HG03135 (cell line): ENCODE results near the gene SLC2A5.

Source experiments
- ATAC-seq: cut with Tn5 transposase; IDR thresholded peaks from one replicate; pipeline ENCODE4 v1.9.1; 2021; ENCODE audit warnings: mild to moderate bottlenecking, moderate library complexity; ENCODE audit not compliant: unreplicated experiment

Gene SLC2A5

DNA sequence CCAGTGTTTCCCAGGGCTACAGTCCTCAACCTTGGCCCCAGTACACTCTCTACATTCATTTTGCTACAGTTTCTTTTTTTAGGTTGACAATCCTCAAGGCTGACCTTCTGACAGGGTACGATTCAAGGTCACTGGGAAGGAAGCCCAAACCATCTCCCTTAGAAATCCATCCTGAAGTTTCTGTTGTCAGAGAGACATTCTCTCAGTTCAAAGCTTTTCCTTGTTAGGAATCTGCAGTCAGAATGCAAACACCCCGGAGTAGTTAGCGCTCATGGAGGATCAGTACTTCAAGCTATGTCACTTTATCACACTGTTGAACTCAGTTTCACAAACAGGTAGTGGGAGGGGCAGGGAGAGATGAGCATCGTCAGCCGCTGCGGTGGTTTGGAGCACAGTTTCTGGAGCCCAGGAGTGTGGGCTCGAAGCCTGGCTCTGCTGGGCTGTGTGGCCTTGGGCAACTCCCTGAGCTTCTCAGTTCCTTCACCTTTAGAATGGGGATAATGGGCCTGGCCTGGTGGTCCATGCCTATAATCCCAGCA is 4.2 kb downstream of the SLC2A5 start:
- no peak for ATAC-seq

- no peak for ATAC-seq
Measured at GRCh38 chr1:9062846-9063245, 6.6 kb downstream of the SLC2A5 start.

GRCh38 chr1:9062021-9062471 is 7.4 kb downstream of the SLC2A5 start:
- no peak for ATAC-seq

GRCh38 chr1:9061252-9061960 is 8.0 kb downstream of the SLC2A5 start:
- no peak for ATAC-seq

DNA sequence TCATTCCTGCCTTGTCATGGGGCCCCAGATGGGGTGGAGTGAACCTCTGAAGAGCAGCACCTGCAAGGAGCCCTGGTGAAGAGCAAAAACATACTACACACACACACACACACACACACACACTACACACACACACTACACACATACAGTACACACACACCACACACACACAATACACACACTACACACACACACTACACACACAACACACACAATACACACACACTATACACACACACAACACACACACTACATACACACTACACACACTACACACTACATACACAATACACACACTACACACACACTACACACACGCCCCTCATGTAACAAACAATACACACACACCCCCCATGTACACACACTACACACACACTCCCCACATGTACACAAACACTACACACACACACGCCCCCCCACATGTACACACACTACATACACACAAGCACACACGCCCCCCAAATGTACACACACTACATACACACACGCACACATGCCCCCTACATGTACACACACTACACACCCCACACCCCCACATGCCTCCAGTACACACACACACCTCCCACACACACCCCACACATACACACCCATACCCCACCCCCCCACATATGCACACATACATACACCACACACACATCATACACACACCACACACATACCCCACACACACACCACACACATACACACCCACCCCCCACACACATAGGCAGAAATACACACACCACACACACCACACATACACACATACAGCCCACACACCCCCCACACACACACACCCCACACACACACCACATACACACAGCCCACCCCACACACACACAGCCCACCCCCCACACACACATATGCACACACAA is 9.3 kb downstream of the SLC2A5 start:
- ATAC-seq, result no peak

DNA sequence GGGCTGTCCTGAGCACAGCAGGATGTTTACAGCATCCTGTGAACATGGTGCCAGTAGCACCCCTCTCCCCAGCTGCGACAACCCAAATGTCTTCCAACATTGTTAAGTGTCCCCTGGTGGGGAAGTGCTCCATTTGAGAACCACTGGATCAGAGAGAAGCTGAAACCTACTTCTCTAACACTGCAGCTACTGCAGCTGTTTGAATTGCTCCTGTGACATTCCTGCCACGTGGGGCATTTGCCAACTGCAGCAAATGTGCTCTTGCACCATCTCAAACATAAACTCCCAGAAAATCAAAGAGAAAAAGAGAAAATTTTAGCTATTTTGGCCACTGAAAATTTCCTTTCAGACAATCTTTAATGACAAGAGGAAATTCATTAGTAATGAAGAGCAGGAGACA is 11.0 kb downstream of the SLC2A5 start:
- no peak for ATAC-seq

DNA sequence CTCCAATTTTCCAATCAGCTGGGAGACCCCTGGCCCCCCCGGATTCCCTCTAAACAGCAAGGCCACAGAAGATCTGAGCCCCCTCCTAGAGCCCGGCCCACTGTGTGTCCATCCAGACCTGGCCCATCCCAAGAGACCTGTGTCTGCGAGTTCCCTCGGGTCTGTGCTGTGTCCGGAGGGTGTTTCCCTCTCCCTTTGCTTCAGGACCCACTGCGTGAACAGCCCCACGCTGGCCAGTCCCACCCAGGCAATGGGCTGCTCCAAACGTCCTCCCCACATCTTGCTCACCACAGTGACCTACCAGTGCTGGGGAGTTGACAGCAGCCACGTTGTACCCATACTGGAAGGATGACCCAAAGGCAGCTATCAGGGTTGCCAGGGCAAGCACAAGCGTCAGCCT is 11.6 kb downstream of the SLC2A5 start:
- ATAC-seq, result no peak

- ATAC-seq, result no peak
Measured at GRCh38 chr1:9052272-9053049, 17.0 kb downstream of the SLC2A5 start.

DNA sequence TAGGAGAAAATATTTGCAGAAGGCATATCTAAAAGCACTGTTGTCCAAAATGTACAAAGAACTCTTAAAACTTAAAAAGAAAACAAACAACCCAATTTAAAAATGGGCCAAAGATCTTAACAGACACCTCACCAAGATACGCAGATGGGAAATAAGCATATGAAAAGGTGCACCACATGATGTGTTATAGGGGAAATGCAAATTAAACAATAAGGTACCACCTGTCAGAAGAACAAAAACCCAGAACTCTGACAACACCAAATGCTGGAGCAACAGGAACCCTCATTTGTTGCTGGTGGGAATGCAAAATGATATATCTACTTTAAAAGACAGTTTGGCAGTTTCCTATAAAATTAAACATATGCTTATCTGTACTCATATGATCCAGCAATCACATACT is 18.1 kb downstream of the SLC2A5 start:
- no peak for ATAC-seq

DNA sequence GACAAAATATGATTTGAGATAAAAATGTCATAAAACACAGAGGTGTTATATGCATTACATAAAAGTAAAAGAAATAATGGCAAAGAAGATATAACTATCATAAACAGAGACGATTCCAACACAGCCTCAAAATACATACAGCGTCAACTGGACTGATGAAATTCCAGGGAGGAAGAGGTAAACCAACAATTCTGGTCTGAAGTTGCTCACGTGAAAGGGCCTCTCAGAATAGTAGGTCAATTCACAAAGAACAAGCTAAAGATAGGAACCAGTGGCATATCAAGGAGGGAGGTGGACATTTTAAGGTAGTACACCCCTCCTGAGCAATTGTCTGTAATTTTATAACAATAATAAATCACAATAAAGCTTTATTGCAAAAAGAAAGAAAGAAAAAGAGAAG is 18.6 kb downstream of the SLC2A5 start:
- ATAC-seq, result no peak

DNA sequence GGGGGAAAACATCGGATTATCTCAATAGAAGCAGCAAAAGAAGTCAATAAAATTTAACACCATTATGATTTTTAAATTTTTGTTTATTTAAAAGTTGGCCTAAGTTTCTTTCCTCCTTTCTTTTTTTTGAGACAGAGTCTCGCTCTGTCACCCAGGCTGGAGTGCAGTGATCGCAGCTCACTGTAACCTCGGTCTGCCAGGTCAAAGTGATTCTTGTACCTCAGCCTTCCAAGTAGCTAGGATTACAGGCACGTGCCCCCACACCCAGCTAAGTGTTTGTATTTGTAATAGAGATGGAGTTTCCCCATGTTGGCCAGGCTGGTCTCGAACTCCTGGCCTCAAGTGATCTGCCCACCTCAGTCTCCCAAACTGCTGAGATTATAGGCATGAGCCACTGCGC is 20.9 kb downstream of the SLC2A5 start:
- no peak for ATAC-seq

DNA sequence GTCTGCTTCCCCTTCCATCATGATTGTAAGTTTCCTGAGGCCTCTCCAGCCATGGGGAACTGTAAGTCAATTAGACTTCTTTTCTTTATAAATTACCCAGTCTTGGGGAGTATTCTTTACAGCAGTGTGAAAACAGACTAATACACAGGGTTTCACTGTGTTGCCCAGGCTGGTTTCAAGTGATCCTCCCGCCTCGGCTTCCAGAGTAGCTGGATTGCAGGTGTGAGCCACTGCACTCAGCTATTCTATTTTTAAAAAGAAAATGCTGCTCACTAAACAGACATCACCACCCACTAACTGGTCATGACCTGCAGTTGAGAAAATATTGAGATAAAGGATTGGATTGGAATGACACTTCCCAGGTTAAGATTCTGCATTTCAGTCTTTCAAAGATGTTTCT is 22.4 kb downstream of the SLC2A5 start:
- ATAC-seq, result no peak

DNA sequence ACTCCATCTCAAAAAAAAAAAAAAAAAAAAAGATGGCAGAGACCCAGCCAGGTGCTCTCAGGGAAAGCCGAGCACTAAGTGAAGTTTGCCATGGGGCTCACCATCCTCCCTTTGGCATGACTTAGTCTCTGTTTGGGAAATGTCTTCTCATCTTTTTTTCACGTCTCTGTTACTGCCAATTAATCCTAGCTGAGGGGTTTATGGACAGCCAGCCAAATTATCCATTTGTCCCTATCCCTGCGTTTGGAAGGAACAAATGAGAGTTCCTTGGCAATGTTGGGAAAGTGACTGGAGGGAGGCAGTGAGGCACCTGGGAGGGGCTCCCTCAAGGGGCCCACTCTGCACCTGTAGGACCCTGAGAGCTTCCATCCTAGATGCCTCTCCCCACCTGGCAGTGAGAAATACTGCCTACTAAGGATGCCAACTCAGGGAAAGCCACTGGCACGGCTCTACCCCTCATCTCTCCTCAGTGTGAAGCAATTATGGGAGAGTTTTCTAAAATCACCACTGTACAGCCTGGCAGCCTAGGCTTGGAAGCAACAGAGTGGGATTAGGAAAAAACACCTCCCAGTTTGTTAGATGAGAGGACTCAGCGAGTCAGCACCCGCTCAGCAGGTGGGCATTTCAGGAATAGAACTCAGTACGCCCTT is 23.4 kb downstream of the SLC2A5 start:
- no peak for ATAC-seq

- no peak for ATAC-seq
Measured at GRCh38 chr1:9044236-9044635, 25.2 kb downstream of the SLC2A5 start.

DNA sequence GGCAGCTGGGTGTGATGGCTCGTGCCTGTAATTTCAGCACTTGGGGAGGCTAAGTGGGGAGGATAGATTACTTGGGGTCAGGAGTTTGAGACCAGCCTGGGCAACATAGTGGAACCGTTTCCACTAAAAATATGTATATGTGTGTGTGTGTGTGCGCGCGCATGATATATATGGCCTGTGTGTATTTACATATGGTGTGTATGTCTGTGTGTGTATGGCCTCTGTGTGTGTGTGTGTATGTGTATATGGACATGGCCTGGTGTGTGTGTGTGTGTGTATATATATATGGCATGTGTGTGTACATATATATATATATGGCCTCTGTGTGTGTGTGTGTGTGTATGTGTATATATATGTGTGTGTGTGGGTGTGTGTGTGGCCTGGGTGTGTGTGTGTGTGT is 27.2 kb downstream of the SLC2A5 start:
- no peak for ATAC-seq

GRCh38 chr1:9041116-9041779 is 28.2 kb downstream of the SLC2A5 start:
- ATAC-seq, result no peak

DNA sequence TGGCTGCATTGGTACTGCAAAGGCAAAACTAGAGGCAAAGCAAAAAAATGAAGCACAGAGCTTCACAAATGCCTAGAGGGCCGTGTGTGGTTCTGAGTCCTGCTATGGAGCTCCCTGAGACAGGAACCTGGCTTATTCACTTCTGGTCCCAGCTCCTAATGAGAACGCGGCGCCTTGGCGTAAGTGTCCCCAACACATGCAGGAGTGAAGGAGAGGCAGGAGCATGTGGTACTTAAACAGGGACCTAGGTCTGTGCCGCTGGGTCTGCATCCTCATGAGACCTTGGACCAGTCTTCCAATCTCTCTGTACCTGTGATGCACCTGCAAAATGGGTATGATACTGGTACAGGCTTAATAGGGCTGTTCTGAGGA is 28.8 kb downstream of the SLC2A5 start:
- no peak for ATAC-seq

- no peak for ATAC-seq
Measured at GRCh38 chr1:9039761-9040658, 29.4 kb downstream of the SLC2A5 start.
